HL-60 (cell line): ENCODE data around the gene KIF14.
"Not testable (repeated sequence)": the region's sequence is repeated elsewhere in the genome, so short reads cannot be mapped to it uniquely, and the experiment has no call there.

ENCODE experiments used
- DNase-seq, 2 experiments: peaks; one replicate each; pipeline ENCODE4 v3.0.0-alpha.2; 2010 to 2020; ENCODE audit warnings: low read depth in 1 of 2, low spot score in 1 of 2
- H3K27ac ChIP-seq: fragments of 250-450 bp; sonication (Bioruptor Pico); replicated peaks from 2 replicates; pipeline ENCODE4 v1.5.1; 2020; ENCODE audit warnings: mild to moderate bottlenecking, moderate library complexity
- H3K27me3 ChIP-seq: fragments of 250-450 bp; sonication (Bioruptor Pico); 2 replicates; pipeline ENCODE4 v1.5.1; 2021; ENCODE audit warnings: mild to moderate bottlenecking, moderate library complexity; ENCODE audit not compliant: insufficient read depth, poor library complexity, severe bottlenecking
- H3K4me3 ChIP-seq: replicated peaks from 2 replicates; pipeline ENCODE4 v1.5.1; 2011; ENCODE audit warnings: mild to moderate bottlenecking, control low read depth, low read length; ENCODE audit not compliant: insufficient read depth
- CTCF ChIP-seq: IDR thresholded peaks from one replicate; pipeline ENCODE4 v1.5.1; 2011; ENCODE audit warnings: low read length, control low read depth, inconsistent platforms; ENCODE audit not compliant: insufficient read depth
- GABPA ChIP-seq: IDR thresholded peaks from 2 replicates; pipeline ENCODE4 v1.6.1; 2012; ENCODE audit warnings: low read depth
- POLR2AphosphoS5 ChIP-seq: IDR thresholded peaks from 2 replicates; pipeline ENCODE4 v1.6.1; 2012; ENCODE audit warnings: low read depth
- REST ChIP-seq: IDR thresholded peaks from 2 replicates; pipeline ENCODE4 v1.6.1; 2012; ENCODE audit warnings: low read depth; ENCODE audit not compliant: insufficient replicate concordance
- SPI1 ChIP-seq: IDR thresholded peaks from 2 replicates; pipeline ENCODE4 v1.6.1; 2012; ENCODE audit warnings: low read depth, mild to moderate bottlenecking, borderline replicate concordance

The KIF14 gene

GRCh38 chr1:200561856-200562214 lies 58.7 kb downstream of the KIF14 start:
- no peak overlapping the region for H3K4me3 ChIP-seq
- no peaks in the 10 kb centered on the region for H3K27me3 ChIP-seq
- no peak for DNase-seq
- no peak overlapping the region for H3K27ac ChIP-seq
- TF ChIP-seq CTCF (no peak), GABPA (no peak), POLR2AphosphoS5 (no peak), SPI1 (no peak), REST (no peak)

- no peaks in the 10 kb centered on the region for H3K27me3 ChIP-seq
- DNase-seq, result peak in 1 of 2 experiments; percentile 10
- no peak overlapping the region for H3K4me3 ChIP-seq
- TF ChIP-seq CTCF (peak; percentile 20), SPI1 (no peak), GABPA (no peak)
- no peak overlapping the region for H3K27ac ChIP-seq
Observed at GRCh38 chr1:200558866-200559459, 61.6 kb downstream of the KIF14 start.

- no peaks in the 10 kb centered on the region for H3K27me3 ChIP-seq
- H3K4me3 ChIP-seq, result no peak overlapping the region
- TF ChIP-seq POLR2AphosphoS5 (no peak), SPI1 (no peak), REST (no peak), GABPA (no peak), CTCF (no peak)
- H3K27ac ChIP-seq, result no peak overlapping the region
- no peak for DNase-seq
Observed at GRCh38 chr1:200556002-200556401, 64.5 kb downstream of the KIF14 start.

GRCh38 chr1:200552737-200553136 lies 67.8 kb downstream of the KIF14 start:
- not testable (repeated sequence) for H3K27me3 ChIP-seq, H3K27ac ChIP-seq, H3K4me3 ChIP-seq, DNase-seq
